ENCODE data around the gene C1QL1. TPM values are rescaled to one million over a fixed set of nuclear protein-coding genes. Genes with fewer than 3 reads are reported as not detected.

C1QL1 gene
- total RNA-seq, 1 donor from 2014 or later = 6.0 TPM

Small RNA genes lying within 50 kb of the gene (microRNA-seq; reads per million reads assigned to microRNA genes)
- gene MIR6783 = not detected

Other genes starting within 250 kb of the C1QL1 start
- 0.53 TPM for gene ADAM11, start 209.3 kb downstream of the C1QL1 start, total RNA-seq
- 7.9 TPM for gene GJC1, start 138.0 kb downstream of the C1QL1 start, total RNA-seq
- gene HIGD1B, start 120.4 kb downstream of the C1QL1 start, total RNA-seq = 5.8 TPM
- gene EFTUD2, start 68.9 kb downstream of the C1QL1 start, total RNA-seq = 75.2 TPM
- gene GFAP, start 52.8 kb downstream of the C1QL1 start, total RNA-seq = 9.2 TPM
- gene KIF18B, start 20.5 kb downstream of the C1QL1 start, total RNA-seq = 0.40 TPM
- 40.9 TPM for gene DCAKD, start 83.3 kb upstream of the C1QL1 start, total RNA-seq
- gene NMT1, start 93.0 kb upstream of the C1QL1 start, total RNA-seq = 98.4 TPM
- 79.4 TPM for gene PLCD3, start 164.2 kb upstream of the C1QL1 start, total RNA-seq
- gene ACBD4, start 167.4 kb upstream of the C1QL1 start, total RNA-seq = 26.4 TPM
- 39.1 TPM for gene HEXIM1, start 180.2 kb upstream of the C1QL1 start, total RNA-seq
- 6.8 TPM for gene HEXIM2, start 193.6 kb upstream of the C1QL1 start, total RNA-seq